HepG2 (cell line): ENCODE data around the gene HES7. TPM values are rescaled to one million over a fixed set of nuclear protein-coding genes. Genes with fewer than 3 reads are reported as not detected.

Experiments
- ELF3 ChIP-seq: IDR thresholded peaks from 2 replicates; pipeline ENCODE4 v1.6.1; 2016; ENCODE audit warnings: missing genetic modification reagents, missing compliant biosample characterization
- HNRNPLL ChIP-seq: fragments of 200-400 bp; formaldehyde crosslinking; IDR thresholded peaks from 2 replicates; pipeline ENCODE4 v1.6.1; 2017; ENCODE audit warnings: mild to moderate bottlenecking, low read depth, low read length; ENCODE audit not compliant: poor library complexity, severe bottlenecking
- HOXA3 ChIP-seq: sonication (generic); formaldehyde crosslinking; IDR thresholded peaks from 2 replicates; pipeline ENCODE4 v1.5.0; 2020; ENCODE audit warnings: missing genetic modification reagents
- JARID2 ChIP-seq: sonication (generic); formaldehyde crosslinking; IDR thresholded peaks from 2 replicates; pipeline ENCODE4 v1.8.1; 2023; ENCODE audit warnings: missing genetic modification reagents, inconsistent platforms; ENCODE audit not compliant: insufficient replicate concordance
- NR2F6 ChIP-seq, 2 experiments: IDR thresholded peaks; 2 replicates each; pipeline ENCODE4 v1.6.1; 2016; ENCODE audit warnings: antibody characterized with exemption in 1 of 2, mild to moderate bottlenecking in 1 of 2
- XRCC5 ChIP-seq: fragments of 200-400 bp; formaldehyde crosslinking; optimal IDR thresholded peaks from 2 replicates; pipeline ENCODE3; 2017; ENCODE audit warnings: mild to moderate bottlenecking, low read length
- ZNF367 ChIP-seq: sonication (generic); formaldehyde crosslinking; IDR thresholded peaks from 2 replicates; pipeline ENCODE4 v1.4.0; 2020; ENCODE audit warnings: missing genetic modification reagents, borderline replicate concordance
- ZNF552 ChIP-seq: sonication (generic); formaldehyde crosslinking; IDR thresholded peaks from 2 replicates; pipeline ENCODE4 v1.9.0; 2022; ENCODE audit warnings: missing genetic modification reagents, mild to moderate bottlenecking, borderline replicate concordance
- polyA plus RNA-seq, 8 experiments: library from polyadenylated mRNA; depleted of rRNA in 3 of 8; stranded (reverse) in 7 of 8; unstranded in 1 of 8; fragments of >200 nt; fragmentation: Illumina TruSeq in 4 of 8; extraction: Trizol in 4 of 8; gene quantifications; 2 replicates each; pipeline versions ENCODE4 v1.2.1 to v1.2.3, GENCODE V29; 2011 to 2016; ENCODE audit warnings: low read depth in 4 of 8, missing spikeins in 1 of 8, mixed read lengths in 1 of 8; ENCODE audit not compliant: insufficient read depth in 1 of 8
- total RNA-seq, 5 experiments: library from RNA; depleted of rRNA; stranded (reverse); fragments of >200 nt; fragmentation: Illumina TruSeq; extraction: Trizol; gene quantifications; 2 replicates each; pipeline ENCODE4 v1.2.3, GENCODE V29; 2016; ENCODE audit warnings: low read depth in 1 of 5
- TF ChIP-seq, protein P1 (sequence below): sonication (generic); formaldehyde crosslinking; IDR thresholded peaks from 2 replicates; pipeline ENCODE4 v1.4.0; 2020; ENCODE audit warnings: missing genetic modification reagents
- TF ChIP-seq, protein P2 (sequence below): sonication (generic); formaldehyde crosslinking; IDR thresholded peaks from 2 replicates; pipeline ENCODE4 v1.9.0; 2021; ENCODE audit warnings: missing genetic modification reagents, mild to moderate bottlenecking, borderline replicate concordance
- TF ChIP-seq, protein P3 (sequence below): sonication (generic); formaldehyde crosslinking; IDR thresholded peaks from 2 replicates; pipeline ENCODE4 v1.8.1; 2023; ENCODE audit warnings: mild to moderate bottlenecking, missing genetic modification reagents, borderline replicate concordance
- TF ChIP-seq, protein P4 (sequence below): sonication (generic); formaldehyde crosslinking; IDR thresholded peaks from 2 replicates; pipeline ENCODE4 v1.8.0; 2022; ENCODE audit warnings: mild to moderate bottlenecking, missing genetic modification reagents, moderate library complexity
- TF ChIP-seq, protein P5 (sequence below): sonication (generic); formaldehyde crosslinking; IDR thresholded peaks from 2 replicates; pipeline ENCODE4 v1.8.0; 2022; ENCODE audit warnings: mild to moderate bottlenecking, missing genetic modification reagents
- TF ChIP-seq, protein P6 (sequence below), 2 experiments: sonication (generic) in 1 of 2; formaldehyde crosslinking in 1 of 2; IDR thresholded peaks; 2 replicates each; pipeline versions ENCODE4 v1.4.0 to v1.6.1; 2016 to 2020; ENCODE audit warnings: borderline replicate concordance in 1 of 2, low read depth in 1 of 2, mild to moderate bottlenecking in 1 of 2, missing genetic modification reagents in 1 of 2

The HES7 gene
- total and polyA plus RNA-seq, 2 of the 13 experiments (the other 11 are each of a cell fraction or from before 2014, with no cell fraction given), result not detected

DNA sequence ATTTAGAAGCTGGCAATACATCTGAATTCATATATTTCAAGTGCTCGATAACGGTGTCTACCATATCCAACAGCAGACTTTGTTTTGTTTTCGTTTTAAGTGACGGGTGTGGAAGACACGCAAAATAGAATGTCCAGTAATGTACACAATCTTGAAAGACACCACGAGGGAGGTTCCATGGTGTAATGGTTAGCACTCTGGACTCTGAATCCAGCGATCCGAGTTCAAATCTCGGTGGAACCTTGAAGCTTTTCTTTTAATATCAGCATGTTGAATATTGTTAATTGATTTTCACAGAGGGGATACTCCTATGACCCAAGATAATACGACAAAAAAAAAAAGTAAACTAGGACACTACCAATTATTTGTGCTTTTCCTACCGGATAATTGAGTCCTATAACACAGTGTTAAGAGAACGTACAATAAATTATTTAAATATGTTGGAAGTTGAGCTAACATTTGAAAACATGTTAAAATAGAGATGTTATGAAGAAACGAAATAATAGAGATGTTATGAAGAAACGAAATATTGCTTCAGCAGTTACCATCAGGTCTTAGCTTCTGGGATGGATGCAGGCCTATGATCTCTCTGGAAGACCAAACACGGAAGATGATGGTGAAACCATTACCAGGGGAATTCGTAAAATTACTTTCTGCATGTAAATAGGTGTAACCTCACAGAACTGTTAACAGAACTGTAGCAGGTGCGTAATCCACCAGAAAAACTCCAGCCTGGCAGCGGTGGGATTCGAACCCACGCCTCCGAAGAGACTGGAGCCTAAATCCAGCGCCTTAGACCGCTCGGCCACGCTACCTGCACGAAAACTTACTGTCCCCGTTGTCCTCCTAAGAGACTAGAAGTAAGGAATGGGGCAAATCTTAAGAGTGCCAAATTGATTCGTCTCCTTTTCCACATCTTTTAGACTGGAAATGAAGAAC lies 4.1 kb downstream of the HES7 start (continued):
- TF ChIP-seq, protein P1, sequence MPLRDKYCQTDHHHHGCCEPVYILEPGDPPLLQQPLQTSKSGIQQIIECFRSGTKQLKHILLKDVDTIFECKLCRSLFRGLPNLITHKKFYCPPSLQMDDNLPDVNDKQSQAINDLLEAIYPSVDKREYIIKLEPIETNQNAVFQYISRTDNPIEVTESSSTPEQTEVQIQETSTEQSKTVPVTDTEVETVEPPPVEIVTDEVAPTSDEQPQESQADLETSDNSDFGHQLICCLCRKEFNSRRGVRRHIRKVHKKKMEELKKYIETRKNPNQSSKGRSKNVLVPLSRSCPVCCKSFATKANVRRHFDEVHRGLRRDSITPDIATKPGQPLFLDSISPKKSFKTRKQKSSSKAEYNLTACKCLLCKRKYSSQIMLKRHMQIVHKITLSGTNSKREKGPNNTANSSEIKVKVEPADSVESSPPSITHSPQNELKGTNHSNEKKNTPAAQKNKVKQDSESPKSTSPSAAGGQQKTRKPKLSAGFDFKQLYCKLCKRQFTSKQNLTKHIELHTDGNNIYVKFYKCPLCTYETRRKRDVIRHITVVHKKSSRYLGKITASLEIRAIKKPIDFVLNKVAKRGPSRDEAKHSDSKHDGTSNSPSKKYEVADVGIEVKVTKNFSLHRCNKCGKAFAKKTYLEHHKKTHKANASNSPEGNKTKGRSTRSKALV, result peak; percentile 46; the same call in 1 of the 2 replicates
- TF ChIP-seq, protein P2, sequence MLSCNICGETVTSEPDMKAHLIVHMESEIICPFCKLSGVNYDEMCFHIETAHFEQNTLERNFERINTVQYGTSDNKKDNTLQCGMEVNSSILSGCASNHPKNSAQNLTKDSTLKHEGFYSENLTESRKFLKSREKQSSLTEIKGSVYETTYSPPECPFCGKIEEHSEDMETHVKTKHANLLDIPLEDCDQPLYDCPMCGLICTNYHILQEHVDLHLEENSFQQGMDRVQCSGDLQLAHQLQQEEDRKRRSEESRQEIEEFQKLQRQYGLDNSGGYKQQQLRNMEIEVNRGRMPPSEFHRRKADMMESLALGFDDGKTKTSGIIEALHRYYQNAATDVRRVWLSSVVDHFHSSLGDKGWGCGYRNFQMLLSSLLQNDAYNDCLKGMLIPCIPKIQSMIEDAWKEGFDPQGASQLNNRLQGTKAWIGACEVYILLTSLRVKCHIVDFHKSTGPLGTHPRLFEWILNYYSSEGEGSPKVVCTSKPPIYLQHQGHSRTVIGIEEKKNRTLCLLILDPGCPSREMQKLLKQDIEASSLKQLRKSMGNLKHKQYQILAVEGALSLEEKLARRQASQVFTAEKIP (CRISPR knock-in tag), result no peak
- TF ChIP-seq, protein P3, sequence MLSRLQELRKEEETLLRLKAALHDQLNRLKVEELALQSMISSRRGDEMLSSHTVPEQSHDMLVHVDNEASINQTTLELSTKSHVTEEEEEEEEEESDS (CRISPR knock-in tag), result 0 out of 2 replicates have a peak, but pooled peaks have one; percentile 1
- TF ChIP-seq ZNF367 (CRISPR knock-in tag) (no peak), JARID2 (CRISPR knock-in tag) (peak; percentile 95), HNRNPLL (no peak), ELF3 (CRISPR knock-in tag) (peak; percentile 28; the same call in 1 of the 2 replicates), NR2F6 (IDR thresholded peaks at IDR 0.05) (peak; percentile 37; the same call in 1 of the 2 replicates), NR2F6 (CRISPR knock-in tag; IDR thresholded peaks at IDR 0.05) (peak; percentile 21; the same call in 1 of the 2 replicates), ZNF552 (CRISPR knock-in tag) (peak; percentile 69; the same call in 1 of the 2 replicates), HOXA3 (peak; percentile 56; the same call in 1 of the 2 replicates), XRCC5 (no peak)
- TF ChIP-seq, protein P4, sequence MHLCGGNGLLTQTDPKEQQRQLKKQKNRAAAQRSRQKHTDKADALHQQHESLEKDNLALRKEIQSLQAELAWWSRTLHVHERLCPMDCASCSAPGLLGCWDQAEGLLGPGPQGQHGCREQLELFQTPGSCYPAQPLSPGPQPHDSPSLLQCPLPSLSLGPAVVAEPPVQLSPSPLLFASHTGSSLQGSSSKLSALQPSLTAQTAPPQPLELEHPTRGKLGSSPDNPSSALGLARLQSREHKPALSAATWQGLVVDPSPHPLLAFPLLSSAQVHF (CRISPR knock-in tag), result no peak
- TF ChIP-seq, protein P5, sequence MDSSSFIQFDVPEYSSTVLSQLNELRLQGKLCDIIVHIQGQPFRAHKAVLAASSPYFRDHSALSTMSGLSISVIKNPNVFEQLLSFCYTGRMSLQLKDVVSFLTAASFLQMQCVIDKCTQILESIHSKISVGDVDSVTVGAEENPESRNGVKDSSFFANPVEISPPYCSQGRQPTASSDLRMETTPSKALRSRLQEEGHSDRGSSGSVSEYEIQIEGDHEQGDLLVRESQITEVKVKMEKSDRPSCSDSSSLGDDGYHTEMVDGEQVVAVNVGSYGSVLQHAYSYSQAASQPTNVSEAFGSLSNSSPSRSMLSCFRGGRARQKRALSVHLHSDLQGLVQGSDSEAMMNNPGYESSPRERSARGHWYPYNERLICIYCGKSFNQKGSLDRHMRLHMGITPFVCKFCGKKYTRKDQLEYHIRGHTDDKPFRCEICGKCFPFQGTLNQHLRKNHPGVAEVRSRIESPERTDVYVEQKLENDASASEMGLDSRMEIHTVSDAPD, result 0 out of 2 replicates have a peak, but pooled peaks have one; percentile 16
- TF ChIP-seq, protein P6, sequence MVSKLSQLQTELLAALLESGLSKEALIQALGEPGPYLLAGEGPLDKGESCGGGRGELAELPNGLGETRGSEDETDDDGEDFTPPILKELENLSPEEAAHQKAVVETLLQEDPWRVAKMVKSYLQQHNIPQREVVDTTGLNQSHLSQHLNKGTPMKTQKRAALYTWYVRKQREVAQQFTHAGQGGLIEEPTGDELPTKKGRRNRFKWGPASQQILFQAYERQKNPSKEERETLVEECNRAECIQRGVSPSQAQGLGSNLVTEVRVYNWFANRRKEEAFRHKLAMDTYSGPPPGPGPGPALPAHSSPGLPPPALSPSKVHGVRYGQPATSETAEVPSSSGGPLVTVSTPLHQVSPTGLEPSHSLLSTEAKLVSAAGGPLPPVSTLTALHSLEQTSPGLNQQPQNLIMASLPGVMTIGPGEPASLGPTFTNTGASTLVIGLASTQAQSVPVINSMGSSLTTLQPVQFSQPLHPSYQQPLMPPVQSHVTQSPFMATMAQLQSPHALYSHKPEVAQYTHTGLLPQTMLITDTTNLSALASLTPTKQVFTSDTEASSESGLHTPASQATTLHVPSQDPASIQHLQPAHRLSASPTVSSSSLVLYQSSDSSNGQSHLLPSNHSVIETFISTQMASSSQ (IDR thresholded peaks at IDR 0.05; ENCODE audit: low read depth), result peak; percentile 62
- TF ChIP-seq, protein P6 (CRISPR knock-in tag; IDR thresholded peaks at IDR 0.05; ENCODE audit: borderline replicate concordance), result peak; percentile 24; the same call in 1 of the 2 replicates
